GM19438 (cell line): ENCODE results near the gene CALCR.
"Not testable (repeated sequence)": the region's sequence is repeated elsewhere in the genome, so short reads cannot be mapped to it uniquely, and the experiment has no call there.

ENCODE experiments used
- ATAC-seq: cut with Tn5 transposase; IDR thresholded peaks from one replicate; pipeline ENCODE4 v1.9.1; 2021; ENCODE audit warnings: low read depth; ENCODE audit not compliant: unreplicated experiment

CALCR gene

GRCh38 chr7:93574646-93575554, at the start of gene CALCR:
Gene CALCR (minus strand): TSS chr7:93574724. CDS start chr7:93486981, 87,743 bp downstream.
- no peak for ATAC-seq

DNA sequence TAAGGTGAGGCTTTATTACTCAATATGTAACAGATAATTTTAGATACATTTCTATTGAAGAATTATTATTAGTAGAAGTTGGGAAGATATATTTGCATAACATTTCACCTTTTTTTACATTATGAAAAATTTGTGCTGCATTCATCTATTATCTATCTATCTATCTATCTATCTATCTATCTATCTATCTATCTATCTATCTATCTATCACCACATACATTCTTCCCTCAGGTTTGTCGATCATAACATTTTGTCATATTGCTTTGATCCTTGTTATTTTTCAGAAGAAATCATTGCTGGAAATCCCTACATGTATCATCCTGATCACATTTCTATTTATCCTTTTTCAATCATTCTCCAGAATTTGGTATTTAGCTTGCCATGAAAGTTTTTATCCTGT, 49.3 kb upstream of the CALCR start:
- no peak for ATAC-seq

DNA sequence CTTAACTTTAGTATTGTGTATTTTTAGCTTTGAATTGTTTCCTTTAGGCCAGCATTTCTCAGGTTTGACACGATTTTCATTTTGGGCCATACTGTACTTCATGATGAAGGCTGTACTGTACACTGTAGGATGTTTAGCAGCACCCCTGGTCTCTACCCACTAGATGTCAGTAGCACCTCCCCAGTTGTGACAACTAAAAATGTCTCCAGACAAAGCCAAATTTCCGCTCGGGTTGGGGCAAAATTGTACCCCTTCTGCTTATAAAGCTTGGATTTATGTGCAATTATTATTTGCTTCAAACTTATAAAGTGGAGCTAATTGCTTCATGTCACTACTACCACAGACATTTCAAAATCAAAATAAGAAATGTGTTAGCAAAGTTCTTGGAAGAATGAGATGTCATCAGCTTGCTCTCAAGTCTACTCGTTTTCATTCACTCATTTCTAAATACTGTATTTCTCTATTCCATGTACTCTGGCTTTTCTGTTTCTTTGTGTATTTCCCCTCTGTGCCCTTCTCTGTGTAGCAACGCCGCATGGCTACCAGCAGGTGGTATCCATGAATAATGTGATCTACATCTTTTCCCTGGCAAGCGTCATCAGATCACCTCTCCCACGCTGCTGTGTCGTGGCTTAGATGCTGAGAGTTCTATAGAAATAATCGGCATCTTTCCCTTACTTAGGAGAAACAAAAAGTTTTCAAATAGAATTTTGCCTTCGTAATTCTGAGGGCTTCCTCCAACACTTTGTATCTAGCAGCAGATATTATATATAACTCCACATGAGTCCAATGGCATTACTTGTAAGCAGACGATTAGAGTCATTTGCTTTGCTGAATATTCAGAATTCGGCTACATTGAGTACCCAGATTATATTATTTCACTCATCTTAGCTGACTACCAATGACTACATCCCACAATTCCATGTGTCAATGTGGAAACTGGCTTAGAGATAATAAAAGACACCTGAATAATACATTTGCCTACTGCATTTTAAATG, 47.8 kb upstream of the CALCR start:
- no peak for ATAC-seq

- no peak for ATAC-seq
These were observed 46.3 kb upstream of the CALCR start for GRCh38 chr7:93620864-93621263.

DNA sequence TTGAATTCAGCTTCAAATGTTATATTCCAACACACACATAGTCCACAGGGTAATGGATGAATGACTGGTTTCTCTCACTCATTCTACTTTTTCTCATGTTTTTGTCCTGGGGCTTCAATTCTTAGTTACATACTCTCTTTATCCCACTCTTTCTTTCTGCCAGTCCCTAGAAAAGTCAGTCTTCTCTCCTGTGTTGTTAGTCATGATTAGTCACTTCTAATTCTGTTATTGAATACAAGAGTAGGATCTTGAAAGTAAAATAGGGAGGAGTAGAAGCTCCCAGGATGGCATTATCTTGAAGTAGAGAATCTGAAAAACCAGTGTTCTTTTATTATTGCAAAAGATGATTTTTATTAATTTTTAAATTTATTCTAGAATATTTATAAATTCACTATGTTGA, 45.5 kb upstream of the CALCR start:
- ATAC-seq = no peak

- ATAC-seq = no peak
These were observed 26.8 kb upstream of the CALCR start for GRCh38 chr7:93601363-93601762.

- ATAC-seq = no peak
These were observed 19.7 kb upstream of the CALCR start for GRCh38 chr7:93594250-93594649.

DNA sequence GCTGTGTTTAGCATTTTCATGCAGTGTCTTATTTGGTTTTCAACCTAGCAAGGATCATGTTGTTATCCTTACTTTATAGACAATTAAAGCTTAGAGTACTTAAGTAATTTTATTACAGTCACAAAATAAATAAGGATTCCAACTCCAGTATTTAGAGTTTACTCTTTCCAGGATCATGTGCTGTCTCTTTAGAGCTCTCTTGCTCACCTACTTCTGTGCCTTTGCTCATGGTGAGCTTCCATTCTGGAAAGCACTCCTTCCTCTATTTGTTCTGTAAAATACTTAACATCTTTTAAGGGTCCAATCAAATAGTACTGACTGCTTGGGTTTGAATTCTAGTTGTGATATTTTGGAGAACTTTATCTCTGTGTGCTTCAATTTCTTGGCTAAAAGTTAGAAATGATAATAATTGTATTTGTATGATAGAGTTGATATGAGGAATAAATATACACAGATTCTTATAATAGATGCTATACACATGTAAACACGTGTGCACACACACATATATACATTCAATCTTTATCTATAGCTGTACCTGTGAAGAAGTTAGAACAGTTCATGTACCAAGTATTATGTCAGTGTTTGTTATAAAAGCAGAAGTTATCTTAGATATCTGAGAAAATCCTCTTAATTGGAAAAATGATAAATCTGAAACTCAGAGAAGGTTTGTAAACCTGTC, 18.2 kb upstream of the CALCR start:
- ATAC-seq = no peak

- ATAC-seq = not testable (repeated sequence)
These were observed 16.9 kb upstream of the CALCR start for GRCh38 chr7:93591224-93592050.

DNA sequence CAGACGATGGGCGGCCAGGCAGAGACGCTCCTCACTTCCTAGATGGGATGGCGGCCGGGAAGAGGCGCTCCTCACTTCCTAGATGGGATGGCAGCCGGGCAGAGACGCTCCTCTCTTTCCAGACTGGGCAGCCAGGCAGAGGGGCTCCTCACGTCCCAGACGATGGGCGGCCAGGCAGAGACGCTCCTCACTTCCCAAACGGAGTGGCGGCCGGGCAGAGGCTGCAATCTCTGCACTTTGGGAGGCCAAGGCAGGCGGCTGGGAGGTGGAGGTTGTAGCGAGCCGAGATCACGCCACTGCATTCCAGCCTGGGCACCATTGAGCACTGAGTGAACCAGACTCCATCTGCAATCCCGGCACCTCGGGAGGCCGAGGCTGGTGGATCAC, 11.9 kb upstream of the CALCR start:
- ATAC-seq = not testable (repeated sequence)

- not testable (repeated sequence) for ATAC-seq
These were observed 11.4 kb upstream of the CALCR start for GRCh38 chr7:93585694-93586478.

- no peak for ATAC-seq
These were observed 4.9 kb upstream of the CALCR start for GRCh38 chr7:93579431-93579830.

DNA sequence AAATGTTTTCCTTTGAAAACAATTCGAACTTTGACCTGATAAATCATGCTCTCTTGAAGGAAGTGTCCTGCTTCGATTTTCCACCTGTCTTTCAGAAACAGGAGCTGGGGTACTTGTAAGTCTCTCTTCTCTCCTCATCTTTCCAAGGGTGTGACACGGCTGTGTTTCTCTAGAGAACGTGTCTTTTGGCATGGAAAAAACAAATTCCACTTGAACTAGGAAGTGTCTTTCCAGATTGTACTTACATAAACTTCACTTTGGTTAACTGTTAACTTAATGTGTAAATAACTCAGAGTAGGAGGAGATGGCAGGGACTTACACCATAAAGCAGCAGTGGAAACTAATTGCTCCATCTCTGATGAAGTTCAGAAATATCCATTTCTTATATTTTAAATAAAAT, 4.2 kb upstream of the CALCR start:
- no peak for ATAC-seq

DNA sequence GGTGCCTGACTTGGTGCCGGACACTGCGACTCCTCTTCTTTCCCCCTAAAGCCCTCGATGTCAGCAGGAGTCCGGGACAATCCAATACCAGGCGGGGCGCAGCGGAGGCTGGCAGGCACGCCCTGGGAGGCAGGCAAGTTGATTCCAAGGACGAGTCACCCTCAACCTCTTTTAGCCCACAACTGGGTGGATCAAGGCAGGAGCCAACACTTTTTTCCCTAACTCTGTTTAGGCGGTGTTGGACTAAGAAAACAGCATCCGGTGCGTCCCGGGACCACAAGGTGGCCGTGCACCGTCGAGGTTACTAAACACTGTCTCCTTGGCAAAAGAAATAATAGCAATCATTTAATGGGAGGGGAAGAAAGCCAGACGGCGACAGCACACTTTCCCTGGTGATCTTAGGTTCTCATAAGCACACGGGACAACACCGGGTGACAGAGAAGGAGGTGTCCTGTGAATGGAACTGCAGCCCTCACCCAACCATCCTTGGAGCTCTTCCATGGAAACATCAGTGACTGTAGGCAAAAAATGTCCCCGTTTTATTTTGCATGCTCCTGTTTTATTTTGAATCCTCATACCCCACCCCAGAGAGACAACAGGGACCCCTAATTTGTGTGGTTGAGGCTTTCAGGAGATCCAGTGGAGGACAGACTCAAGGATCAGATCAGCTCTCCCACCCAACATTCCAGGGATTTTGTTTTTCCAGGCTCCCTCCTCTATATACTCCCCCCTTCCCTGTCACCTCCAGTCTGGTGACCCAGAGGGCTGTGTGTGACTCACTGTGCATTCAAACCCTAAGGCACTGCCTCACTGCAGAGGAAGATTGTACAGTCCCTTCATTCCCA, 1.3 kb upstream of the CALCR start:
- ATAC-seq = no peak

GRCh38 chr7:93574269-93574645, 267 bp downstream of the CALCR start:
- ATAC-seq = no peak

GRCh38 chr7:93569189-93569588, 5.3 kb downstream of the CALCR start:
- no peak for ATAC-seq

DNA sequence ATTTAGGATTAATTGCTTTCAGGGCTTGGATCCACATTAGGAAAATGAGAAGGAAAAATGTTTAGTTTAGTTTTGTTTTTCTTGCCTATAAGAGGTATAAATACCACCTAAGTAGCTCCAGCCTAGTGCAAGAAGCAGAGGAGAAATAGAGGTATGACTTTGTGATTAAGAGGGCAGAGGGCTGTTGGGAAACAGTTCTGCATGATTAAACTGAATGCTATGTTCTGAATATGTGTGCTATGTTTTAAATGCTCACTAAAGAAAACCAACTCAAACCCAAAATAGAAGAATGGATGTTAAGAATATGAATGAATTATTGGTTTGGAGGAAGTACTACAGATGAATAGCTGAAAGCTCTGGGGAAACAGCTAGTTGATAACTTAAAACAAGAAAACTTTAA, 7.6 kb downstream of the CALCR start:
- ATAC-seq = no peak

GRCh38 chr7:93563584-93563983, 10.9 kb downstream of the CALCR start:
- ATAC-seq = no peak
